Bronchial epithelial cell (primary cell): Measurements from ENCODE around the gene TMPRSS11E. TPM values are rescaled to one million over a fixed set of nuclear protein-coding genes. Genes with fewer than 3 reads are reported as not detected.

ENCODE experiments used
- DNase-seq: peaks from one replicate; pipeline ENCODE4 v3.0.0-alpha.2; 2010; ENCODE audit warnings: low read depth
- FAIRE-seq: peaks from 2 replicates; lab custom pipeline; 2011; peaks lifted over from hg19 to GRCh38; lab: Jason Lieb, UNC
- H3K27me3 ChIP-seq: 2 replicates; pipeline ENCODE4 v1.5.1; 2011; ENCODE audit warnings: low read length; ENCODE audit not compliant: control insufficient read depth, insufficient read depth
- H3K36me3 ChIP-seq: 2 replicates; pipeline ENCODE4 v1.5.1; 2011; ENCODE audit warnings: low read length; ENCODE audit not compliant: control insufficient read depth, insufficient read depth
- H3K4me3 ChIP-seq: 2 replicates; pipeline ENCODE4 v1.5.1; 2011; ENCODE audit warnings: mild to moderate bottlenecking, low read depth, low read length, control low read depth
- CTCF ChIP-seq: IDR thresholded peaks from 2 replicates; pipeline ENCODE4 v1.5.1; 2011; ENCODE audit warnings: mild to moderate bottlenecking, moderate library complexity, low read length, control low read depth, inconsistent platforms; ENCODE audit not compliant: insufficient read depth, severe bottlenecking
- total RNA-seq: library from RNA; depleted of rRNA; stranded (reverse); fragments of >200 nt; gene quantifications from 2 replicates; pipeline ENCODE4 v1.2.1, GENCODE V29; 2014

Gene TMPRSS11E
- total RNA-seq, 1 donor from 2014 or later, result 9.2 TPM

- no peaks in the 10 kb centered on the region for H3K36me3 ChIP-seq
- no peak for TF ChIP-seq CTCF
- H3K27me3 ChIP-seq, result no peaks in the 10 kb centered on the region
- FAIRE-seq, result no peak
- no peak overlapping the region for H3K4me3 ChIP-seq
- peak; percentile 27 for DNase-seq
Observed at GRCh38 chr4:68430337-68430736, 16.9 kb upstream of the TMPRSS11E start.

GRCh38 chr4:68432320-68432719 is 14.9 kb upstream of the TMPRSS11E start:
- FAIRE-seq, result no peak
- Histone ChIP-seq H3K4me3 (no peak overlapping the region), H3K36me3 (no peaks in the 10 kb centered on the region), H3K27me3 (no peaks in the 10 kb centered on the region)
- no peak for TF ChIP-seq CTCF
- DNase-seq, result no peak

DNA sequence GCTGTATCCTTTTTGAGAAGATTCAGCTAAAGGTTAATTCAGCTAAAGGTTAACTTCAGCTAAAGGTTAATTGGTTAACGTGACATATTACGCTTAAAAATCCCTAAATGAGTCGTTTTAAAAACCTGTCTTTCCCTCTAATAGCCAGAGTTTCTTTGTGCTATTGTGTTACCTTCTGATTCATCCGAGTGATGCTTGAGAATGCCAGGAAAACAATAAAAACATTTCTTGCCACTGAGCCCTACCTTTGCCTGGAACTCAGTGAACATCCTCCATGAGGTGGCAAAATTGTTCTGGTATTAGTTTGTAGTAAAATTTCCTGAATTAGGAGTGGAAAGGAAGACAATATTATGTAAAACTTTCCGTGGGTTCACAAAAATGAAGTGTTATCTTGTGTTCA is 13.7 kb upstream of the TMPRSS11E start:
- FAIRE-seq (no peak), DNase-seq (peak; percentile 49)
- H3K36me3 ChIP-seq, result no peaks in the 10 kb centered on the region
- H3K4me3 ChIP-seq, result no peak overlapping the region
- no peaks in the 10 kb centered on the region for H3K27me3 ChIP-seq
- no peak for TF ChIP-seq CTCF

DNA sequence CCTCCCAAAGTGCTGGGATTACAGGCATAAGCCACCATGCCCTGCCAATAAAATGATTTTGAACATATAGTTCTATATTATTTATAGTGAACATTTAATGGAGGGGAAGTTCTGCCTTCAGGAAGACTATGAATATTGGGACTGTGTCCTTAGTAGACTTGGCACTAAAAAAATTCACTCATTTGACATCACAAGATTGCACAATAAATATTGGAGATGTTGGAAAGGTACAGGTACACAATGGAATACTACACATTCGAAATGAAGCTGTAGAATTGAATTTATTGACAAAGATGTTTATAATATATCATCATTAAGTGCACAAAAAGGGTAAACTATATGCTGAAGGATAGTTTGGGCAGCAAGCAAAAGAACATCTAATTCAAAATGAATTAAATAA is 13.0 kb upstream of the TMPRSS11E start:
- Histone ChIP-seq H3K27me3 (no peaks in the 10 kb centered on the region), H3K4me3 (no peak overlapping the region), H3K36me3 (no peaks in the 10 kb centered on the region)
- FAIRE-seq, result no peak
- TF ChIP-seq CTCF, result no peak
- DNase-seq, result no peak

DNA sequence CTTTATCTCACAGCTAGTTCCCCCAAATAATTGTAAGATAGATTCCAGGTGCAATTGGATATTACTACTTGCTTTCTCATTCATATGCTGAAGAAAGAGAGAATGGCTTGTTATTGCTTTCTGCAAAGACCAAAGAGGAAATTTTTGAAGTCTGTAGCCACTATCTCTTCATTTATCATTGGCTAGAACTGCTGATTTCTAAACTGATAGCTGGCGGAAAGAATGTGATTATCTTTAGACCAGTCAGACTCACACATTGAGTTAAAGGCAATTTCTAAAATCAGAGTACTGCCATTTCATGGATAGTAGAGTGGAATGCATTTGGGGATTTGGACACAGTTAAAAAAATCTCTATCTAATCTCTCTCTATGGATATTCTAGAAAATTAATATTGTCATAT is 12.4 kb upstream of the TMPRSS11E start:
- H3K4me3 ChIP-seq, result no peak overlapping the region
- FAIRE-seq, result no peak
- no peak for DNase-seq
- no peaks in the 10 kb centered on the region for H3K36me3 ChIP-seq
- H3K27me3 ChIP-seq, result no peaks in the 10 kb centered on the region
- TF ChIP-seq CTCF, result no peak

DNA sequence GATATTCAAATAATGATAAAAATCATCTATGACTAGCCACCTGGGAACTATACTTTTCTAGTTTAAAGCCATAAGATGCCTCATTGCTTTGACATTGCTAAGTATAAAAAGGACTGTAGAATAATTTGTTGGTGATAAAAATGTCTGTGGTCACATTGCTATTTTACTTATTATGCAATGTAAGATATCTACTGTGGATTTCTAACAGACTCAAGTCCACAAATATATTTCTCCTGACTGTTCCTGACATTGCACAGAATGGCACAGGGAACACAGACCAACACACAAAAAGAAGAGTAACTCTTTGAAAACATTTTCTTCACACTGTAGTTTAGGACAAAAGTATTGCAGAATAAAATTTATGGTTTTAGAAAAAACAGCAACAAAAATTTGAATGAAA is 2.2 kb upstream of the TMPRSS11E start:
- no peaks in the 10 kb centered on the region for H3K36me3 ChIP-seq
- H3K4me3 ChIP-seq, result no peak overlapping the region
- DNase-seq, result no peak
- no peaks in the 10 kb centered on the region for H3K27me3 ChIP-seq
- TF ChIP-seq CTCF, result no peak
- no peak for FAIRE-seq
